Stimulated activated CD4-positive, alpha-beta T cell treated with anti-CD3 and anti-CD28 coated beads, Interleukin-15, amount 100 ng/mL, for 48 hours (primary cell): Measurements from ENCODE around the gene PDLIM1.
"Not testable (repeated sequence)": the region's sequence is repeated elsewhere in the genome, so short reads cannot be mapped to it uniquely, and the experiment has no call there.

Experiments
- DNase-seq, 2 donors: peaks; one replicate each; pipeline ENCODE4 v3.0.0-alpha.2; 2020; ENCODE audit warnings: low read depth in 2 of 2

Gene PDLIM1

GRCh38 chr10:95211606-95212279 is 79.1 kb downstream of the PDLIM1 start:
- DNase-seq = no peak

- DNase-seq = no peak
Observed at GRCh38 chr10:95209509-95210127, 81.2 kb downstream of the PDLIM1 start.

- DNase-seq = no peak
Observed at GRCh38 chr10:95208702-95209391, 82.0 kb downstream of the PDLIM1 start.

DNA sequence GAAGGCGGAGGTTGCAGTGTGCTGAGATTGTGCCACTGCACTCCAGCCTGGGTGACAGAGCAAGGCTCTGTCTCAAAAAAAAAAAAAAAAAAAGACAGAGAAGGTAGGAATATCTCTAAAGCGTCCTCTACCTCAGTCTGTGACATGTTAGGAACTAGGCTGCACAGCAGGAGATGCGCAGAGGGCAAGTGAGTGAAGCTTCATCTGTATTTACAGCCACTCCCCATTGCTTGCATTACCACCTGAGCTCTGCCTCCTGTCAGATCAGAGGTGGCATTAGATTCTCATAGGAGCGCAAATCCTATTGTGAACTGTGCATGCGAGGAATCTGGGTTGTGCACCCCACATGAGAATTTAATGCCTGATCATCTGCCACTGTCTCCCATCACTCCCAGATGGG is 87.9 kb downstream of the PDLIM1 start:
- not testable (repeated sequence) for DNase-seq

GRCh38 chr10:95201736-95202135 is 89.1 kb downstream of the PDLIM1 start:
- no peak for DNase-seq

- no peak for DNase-seq
Observed at GRCh38 chr10:95196046-95196445, 94.8 kb downstream of the PDLIM1 start.

DNA sequence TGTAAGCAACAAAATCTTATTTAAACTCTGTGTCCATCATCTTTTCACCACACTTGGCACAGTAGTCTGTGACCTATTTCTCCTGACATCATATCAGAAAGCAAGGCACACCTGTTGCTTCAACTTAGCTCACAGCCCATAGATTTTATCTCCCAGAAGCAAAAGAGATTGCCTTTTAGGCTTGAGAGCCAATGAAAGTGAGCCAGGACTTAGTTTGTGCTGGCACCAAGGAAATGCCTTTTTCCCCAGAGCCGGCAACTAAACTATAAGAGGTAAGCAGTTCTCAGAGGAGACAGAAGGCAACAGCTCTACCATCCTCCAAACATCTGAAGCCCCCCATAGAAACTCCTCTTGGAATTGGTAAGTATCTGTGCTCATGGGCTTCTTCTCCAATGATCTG is 96.9 kb downstream of the PDLIM1 start, which contains the start of gene ACSM6:
ACSM6 (plus strand) TSS at position 295 of the 400 bp plus-strand sequence. CDS start 248 bp downstream, outside the sequence.
- DNase-seq = no peak

- DNase-seq = no peak
Observed at GRCh38 chr10:95188593-95188992, 102.2 kb downstream of the PDLIM1 start.

DNA sequence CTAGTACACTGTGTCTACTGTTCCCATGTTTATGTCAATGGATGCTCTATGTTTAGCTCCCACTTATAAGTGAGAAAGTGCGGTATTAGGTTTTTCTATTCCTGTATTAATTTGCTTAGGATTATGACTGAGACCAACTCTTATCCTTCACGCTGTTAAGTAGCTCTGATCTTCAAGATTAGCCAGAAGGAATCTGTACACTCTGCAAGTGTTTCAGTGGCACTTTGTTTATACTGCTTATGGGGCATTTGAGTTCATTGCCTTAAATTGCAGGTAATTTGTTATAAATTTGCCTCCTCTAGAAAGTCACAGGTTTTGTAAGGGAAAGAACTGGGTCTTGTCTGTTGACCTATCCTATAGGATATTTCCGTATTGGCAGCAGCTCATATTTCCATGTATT is 103.2 kb downstream of the PDLIM1 start:
- no peak for DNase-seq
